Measurements from ENCODE around the gene SWSAP1.
A peak's percentile ranks its signal among the peaks of the same experiment; 100 is the strongest.

Gene SWSAP1

DNA sequence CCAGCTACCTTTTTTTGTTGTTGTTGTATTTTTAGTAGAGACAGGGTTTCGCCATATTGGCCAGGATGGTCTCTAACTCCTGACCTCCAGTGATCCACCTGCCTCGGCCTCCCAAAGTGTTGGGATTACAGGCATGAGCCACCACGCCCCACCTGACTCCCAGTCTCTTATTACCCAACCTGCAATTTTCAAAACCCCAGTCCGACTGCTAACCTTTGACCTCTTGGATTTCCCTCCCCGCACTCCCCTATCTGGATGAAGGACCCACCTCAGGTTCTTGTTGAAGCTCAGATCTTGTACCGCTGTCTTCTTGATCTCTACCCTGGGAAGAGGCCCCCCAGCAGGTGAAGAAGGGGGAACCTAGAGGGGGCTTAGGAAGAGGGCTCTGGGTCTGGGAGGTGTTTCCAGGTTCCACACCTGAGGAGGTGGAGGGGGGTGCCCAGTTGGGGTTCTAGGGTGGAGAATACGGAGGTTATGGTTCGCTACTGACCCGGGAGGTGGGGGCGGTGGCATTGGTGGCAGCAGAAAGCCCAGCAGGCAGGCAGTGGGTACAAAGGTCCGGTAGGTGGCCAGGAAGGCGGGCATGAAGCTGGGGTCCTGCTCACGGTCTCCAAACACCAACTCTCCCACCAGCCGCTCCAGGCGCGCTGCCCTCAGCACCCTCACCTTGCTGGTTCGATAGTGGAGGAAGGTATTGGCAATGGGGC lies 42.0 kb downstream of the SWSAP1 start:
- DNase-seq, result no peak

DNA sequence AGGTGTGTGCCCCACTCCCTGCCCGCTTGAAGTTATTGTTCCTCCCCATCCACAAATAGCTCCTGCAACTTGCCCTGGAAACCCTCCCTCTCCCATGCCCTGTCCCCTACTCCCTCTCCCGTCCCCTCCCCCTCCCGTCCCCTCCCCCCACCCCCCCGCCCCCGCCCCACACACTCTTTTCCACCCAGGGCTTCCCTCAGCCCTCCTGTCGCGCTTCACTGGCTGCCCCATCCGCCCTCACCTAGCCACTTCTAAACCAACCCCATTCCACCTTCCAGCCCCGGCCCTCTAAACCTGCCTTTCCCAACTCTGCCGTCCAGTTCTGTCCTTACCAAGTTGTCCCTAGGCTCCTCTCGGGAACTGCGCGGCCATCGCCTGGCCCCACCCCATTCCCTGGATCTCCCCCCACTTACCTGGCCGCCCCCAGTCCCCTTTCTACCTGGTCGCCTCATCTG lies 43.7 kb downstream of the SWSAP1 start:
- no peak for DNase-seq

DNA sequence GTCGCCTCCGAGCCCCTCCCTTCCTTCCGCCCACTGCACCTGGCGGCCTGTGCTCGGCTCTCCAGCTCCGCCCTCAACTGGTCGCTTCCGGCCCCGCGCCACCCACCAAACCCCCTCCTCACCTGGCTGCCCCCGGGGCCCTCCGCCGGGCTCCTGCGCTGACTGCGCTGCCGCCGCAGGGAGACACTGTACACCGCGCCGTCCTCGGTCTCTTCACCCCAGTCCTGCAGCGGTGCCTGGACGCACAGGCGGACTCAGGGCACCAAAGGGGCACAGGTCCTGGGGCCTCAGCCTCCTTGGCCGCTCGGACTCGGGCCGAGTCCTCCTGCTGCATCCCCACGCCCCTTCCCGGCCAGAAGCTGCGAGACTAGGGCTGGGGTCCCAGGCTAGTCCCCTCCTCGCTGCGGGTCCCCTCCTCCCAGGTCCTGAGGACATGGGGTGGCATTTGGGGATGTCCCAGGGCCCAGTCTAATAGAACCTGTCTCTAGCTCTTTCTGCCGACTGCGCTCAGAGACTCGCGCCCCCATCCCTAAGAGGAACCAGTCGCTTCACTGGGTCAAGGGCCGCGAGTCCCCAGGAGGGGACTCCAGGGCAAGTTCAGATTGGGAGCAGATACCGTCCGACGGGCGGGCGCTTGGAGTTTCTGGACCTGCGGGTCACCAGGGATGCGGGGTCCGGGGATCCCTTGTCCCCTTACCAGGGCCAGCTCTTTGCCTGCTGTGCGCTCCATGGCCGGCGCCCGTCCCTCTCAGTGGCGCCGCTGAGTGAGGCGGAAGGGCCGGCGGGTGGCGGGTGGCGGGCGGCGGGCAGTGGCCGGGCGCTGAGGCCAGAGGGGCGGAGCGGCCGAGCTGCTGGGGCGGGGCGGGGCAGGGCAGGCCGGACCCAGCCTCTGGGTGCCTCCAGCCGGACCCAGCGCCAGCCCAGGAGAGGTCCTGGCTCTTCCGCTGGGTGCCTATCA lies 44.4 kb downstream of the SWSAP1 start, which contains the start of gene RGL3:
RGL3 (minus strand) TSS at position 766 of the 958 bp plus-strand sequence; CDS start at position 730, 36 bp downstream.
- no peak for DNase-seq

DNA sequence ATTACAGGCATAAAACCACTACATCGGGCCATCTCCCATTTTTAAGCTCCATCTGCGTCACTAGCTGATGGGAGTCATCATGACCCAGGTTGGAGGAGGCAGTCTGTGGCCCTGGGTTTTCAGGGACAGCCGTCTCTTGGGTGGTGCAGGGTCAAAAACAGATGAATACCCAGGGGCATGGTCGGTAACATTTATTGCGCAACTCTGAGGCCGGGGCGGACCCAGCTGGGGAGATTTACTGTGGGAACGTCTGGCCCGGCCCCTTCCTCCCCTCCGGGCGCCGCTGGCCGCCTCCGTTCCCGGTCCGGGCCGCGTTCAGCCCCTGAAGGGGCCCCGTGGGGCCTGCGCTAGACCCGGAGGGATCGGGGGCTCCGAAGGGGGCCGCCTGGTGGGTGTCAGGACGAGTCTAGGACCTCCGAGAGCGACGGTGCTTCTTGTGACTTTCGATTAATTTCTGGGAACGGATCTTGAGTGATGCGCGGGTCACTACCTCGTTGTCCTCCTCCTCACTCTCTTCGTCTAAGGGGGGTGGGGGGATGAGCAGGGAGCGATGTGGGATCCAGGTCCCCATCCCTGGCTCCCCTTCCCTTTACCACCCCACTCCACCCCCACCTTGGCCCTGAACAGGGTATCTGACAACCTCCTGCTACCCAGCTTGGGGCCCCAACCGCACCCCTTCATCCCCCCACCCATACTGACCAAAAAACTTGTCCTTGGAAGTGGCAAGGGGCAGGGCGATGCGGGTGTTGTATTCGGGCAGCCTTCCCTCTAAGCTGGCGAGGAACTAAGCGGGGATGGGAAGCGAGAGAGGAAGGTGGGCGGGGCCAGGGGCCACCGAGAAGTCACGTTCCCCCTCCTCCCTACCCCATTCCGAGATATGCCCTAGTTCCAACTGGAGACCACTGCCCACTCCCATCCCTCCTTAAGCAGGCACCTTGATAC lies 46.2 kb downstream of the SWSAP1 start:
- DNase-seq, result no peak

DNA sequence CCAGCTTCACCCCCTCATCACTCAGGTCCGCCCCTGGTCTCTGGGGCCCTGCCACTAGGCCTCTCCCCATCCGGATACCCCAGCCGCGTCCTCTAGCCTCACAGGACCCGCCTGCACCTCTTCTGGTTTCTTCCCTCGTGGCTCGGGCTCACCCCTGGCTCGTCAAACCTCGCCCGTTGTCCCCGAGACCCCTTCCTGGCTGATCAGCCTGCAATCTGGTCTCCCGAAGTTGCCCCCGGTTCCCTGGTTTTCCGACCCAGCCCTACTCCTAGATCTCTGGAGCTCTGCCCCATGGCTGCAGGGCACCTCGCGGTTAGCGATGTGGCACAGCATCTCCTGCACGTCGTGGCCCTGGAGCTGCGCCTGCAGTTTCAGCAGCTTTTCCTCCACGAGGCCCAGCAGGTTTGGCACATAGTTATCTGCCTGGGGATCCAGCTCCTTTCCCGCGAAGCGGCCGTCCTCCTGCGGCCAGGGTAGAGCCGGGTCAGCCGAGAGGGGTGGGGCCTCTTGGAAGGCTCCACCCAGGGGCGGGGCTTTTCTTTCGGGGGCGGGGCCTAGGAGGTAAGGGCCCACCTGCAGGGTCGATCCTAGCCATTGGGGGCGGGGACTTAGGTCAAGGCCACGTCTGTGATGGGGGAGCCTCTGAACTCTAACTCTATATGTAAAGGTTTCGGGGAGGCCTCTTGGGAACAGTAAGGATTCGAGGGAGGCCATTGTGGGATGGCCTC lies 47.1 kb downstream of the SWSAP1 start:
- DNase-seq, result peak; percentile 34

DNA sequence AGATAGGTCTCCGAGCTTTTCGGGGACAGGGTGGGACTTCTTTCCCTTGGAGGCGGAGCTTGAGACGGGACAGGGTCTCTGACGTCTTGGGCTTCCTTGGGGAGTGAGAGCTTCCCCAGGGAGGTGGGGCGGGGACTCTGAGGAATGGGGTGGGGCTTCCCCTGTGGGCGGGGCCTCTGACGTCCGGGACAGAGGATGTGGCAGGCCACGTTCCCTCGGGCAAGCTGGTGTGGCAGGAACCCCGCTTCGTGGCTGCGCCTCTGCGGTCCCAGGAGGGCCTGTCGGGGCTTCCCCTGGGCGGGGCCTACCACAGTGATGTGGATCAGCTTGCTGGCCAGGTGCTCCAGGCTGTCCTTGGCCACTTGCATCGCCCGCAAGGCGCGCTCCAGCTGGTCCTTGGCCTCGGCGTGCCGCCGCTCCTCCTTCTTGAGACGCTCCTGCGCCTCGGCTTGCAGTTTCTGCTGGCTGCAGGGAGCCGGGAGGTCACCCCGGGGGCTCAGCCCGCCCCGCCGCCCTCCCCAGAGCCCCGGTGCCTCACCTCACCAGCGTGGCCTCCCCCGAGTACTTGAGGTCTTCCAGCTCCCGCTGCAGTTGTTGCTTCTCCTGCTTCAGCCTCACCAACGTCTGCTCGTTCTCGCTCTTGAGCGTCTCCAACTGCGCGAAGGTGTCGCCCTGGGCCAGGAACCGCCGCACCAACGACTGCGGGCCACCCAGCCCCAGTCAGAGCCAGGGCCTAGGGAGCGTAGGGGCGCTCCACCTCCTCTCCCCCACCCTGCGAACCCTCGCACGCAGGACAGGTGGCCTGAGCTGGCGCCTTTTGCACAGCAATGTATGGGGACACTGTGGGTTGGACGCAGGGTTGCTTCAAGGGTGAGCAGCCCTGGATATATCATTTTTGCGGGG lies 47.9 kb downstream of the SWSAP1 start:
- DNase-seq, result peak; percentile 27

DNA sequence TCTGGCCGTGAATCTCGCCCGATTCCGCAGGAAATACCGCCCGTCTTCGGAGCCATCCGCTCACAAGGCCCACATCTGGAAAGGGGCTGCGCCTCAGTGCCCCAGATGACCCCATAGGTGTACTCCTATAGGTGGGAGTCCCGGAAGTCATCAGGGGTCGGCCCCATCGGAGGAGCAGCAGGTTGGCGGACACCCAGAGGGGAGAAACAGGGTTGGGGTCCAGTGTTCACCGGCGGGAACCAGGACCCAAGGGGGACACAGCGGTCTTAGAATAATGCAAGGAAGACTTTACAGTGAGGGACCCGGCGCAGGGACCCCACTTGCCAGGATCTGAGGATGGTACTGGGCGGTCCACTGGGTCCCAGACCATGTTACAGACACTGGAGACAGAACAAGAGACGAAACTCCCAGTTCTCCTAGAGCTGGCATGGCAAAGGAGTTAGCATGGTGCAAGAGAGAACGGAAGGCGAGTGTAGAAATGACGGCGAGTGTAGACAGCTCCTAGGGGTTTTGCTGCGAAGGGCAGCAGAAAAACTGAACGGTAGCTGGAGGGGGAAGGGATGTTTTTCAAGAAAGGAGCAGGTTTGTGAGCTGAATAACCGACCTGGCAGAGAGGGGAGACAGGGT lies 48.8 kb downstream of the SWSAP1 start:
- DNase-seq, result no peak

DNA sequence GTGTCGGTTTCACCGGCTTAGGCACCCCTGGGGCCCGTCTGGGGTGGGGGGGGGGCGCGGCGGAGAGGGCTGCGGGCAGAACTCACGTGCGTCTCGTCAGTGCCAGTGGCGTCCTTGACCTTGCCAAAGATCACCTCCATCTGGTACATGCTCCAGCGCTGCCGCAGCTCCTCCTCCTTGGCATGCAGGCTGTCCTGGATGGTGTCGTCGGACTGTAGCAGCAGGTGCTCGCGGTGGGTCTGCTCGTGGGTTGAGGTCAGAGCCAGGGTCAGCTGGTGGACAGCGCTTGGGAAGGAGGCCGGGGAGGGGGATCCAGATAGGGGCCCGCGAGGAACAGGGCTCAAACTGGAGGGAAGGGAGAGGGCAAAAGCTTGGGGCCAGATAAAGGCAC lies 49.3 kb downstream of the SWSAP1 start:
- no peak for DNase-seq
